K562 (cell line): ENCODE results near the gene KRI1. TPM values are rescaled to one million over a fixed set of nuclear protein-coding genes. Genes with fewer than 3 reads are reported as not detected.

ENCODE experiments used
- AFF1 ChIP-seq, 2 experiments: fragments of 450-650 bp; IDR thresholded peaks; 2 replicates each; pipeline ENCODE4 v1.6.1; 2018; ENCODE audit warnings: mild to moderate bottlenecking in 2 of 2, low read depth in 1 of 2; ENCODE audit not compliant: partially characterized antibody in 2 of 2
- MTA1 ChIP-seq: fragments of 450-650 bp; IDR thresholded peaks from 2 replicates; pipeline ENCODE4 v1.6.1; 2017; ENCODE audit warnings: borderline replicate concordance
- NFXL1 ChIP-seq: fragments of 450-650 bp; formaldehyde crosslinking; IDR thresholded peaks from 2 replicates; pipeline ENCODE4 v1.4.0; 2021; ENCODE audit warnings: mild to moderate bottlenecking
- NR2C1 ChIP-seq, 2 experiments: fragments of 450-650 bp; IDR thresholded peaks; 2 replicates each; pipeline ENCODE4 v1.6.1; 2017; ENCODE audit warnings: mild to moderate bottlenecking in 2 of 2, antibody characterized with exemption in 1 of 2, inconsistent platforms in 1 of 2, missing compliant biosample characterization in 1 of 2, missing genetic modification characterization in 1 of 2
- PHF20 ChIP-seq: fragments of 450-650 bp; IDR thresholded peaks from 2 replicates; pipeline ENCODE4 v1.6.1; 2018; ENCODE audit not compliant: partially characterized antibody
- POLR2AphosphoS5 ChIP-seq: IDR thresholded peaks from 2 replicates; pipeline ENCODE4 v1.6.1; 2011; ENCODE audit warnings: mild to moderate bottlenecking, low read depth, low read length, moderate library complexity; ENCODE audit not compliant: control insufficient read depth, insufficient read depth
- SAP30 ChIP-seq: fragments of 200-600 bp; sonication (generic); IDR thresholded peaks from 2 replicates; pipeline ENCODE4 v1.6.1; 2012; ENCODE audit warnings: borderline replicate concordance, low read depth, mild to moderate bottlenecking, moderate library complexity, low read length, control low read depth, inconsistent platforms; ENCODE audit not compliant: insufficient read depth, poor library complexity, severe bottlenecking
- SP1 ChIP-seq: sonication (generic); formaldehyde crosslinking; IDR thresholded peaks from 2 replicates; pipeline ENCODE4 v1.8.1; 2022; ENCODE audit warnings: mild to moderate bottlenecking, missing genetic modification reagents
- ZNF174 ChIP-seq: fragments of 250-450 bp; sonication (Bioruptor Pico); IDR thresholded peaks from 2 replicates; pipeline ENCODE4 v1.4.0; 2020; ENCODE audit warnings: mild to moderate bottlenecking
- ZNF780A ChIP-seq: fragments of 250-450 bp; sonication (Bioruptor Pico); IDR thresholded peaks from 2 replicates; pipeline ENCODE4 v1.5.0; 2021; ENCODE audit warnings: mild to moderate bottlenecking
- polyA plus RNA-seq, 8 experiments: library from polyadenylated mRNA; depleted of rRNA in 4 of 8; stranded (reverse) in 5 of 8; unstranded in 3 of 8; fragments of >200 nt; fragmentation: Nextera tagmentation in 2 of 8; fragmentation: Illumina TruSeq in 1 of 8; extraction: Ambion mirVana in 2 of 8; extraction: Trizol in 1 of 8; gene quantifications; 2 replicates each; pipeline versions ENCODE4 v1.2.1 to v1.2.3, GENCODE V29; 2011 to 2014; ENCODE audit warnings: inconsistent platforms in 1 of 8, missing spikeins in 1 of 8
- total RNA-seq, 7 experiments: library from RNA; depleted of rRNA in 6 of 7; stranded (reverse); fragments of >200 nt in 6 of 7; fragmentation: Illumina TruSeq in 2 of 7; extraction: Trizol in 2 of 7; gene quantifications; 2 replicates each; pipeline versions ENCODE4 v1.2.1 to v1.2.3, GENCODE V29; 2011 to 2021; ENCODE audit warnings: low replicate concordance in 1 of 7
- TF ChIP-seq, protein P1 (sequence below): fragments of 450-650 bp; formaldehyde crosslinking; IDR thresholded peaks from 2 replicates; pipeline ENCODE4 v1.4.0; 2020; ENCODE audit warnings: mild to moderate bottlenecking, moderate library complexity
- TF ChIP-seq, protein P2 (sequence below): fragments of 200-400 bp; formaldehyde crosslinking; IDR thresholded peaks from 2 replicates; pipeline ENCODE4 v1.6.1; 2017; ENCODE audit warnings: mild to moderate bottlenecking, low read depth, low read length, moderate library complexity
- TF ChIP-seq, protein P3 (sequence below): fragments of 250-450 bp; sonication (Bioruptor Pico); IDR thresholded peaks from 2 replicates; pipeline ENCODE4 v1.5.0; 2021
- TF ChIP-seq, protein P4 (sequence below): fragments of 250-450 bp; sonication (Bioruptor Pico); IDR thresholded peaks from 2 replicates; pipeline ENCODE4 v1.8.0; 2021; ENCODE audit warnings: borderline replicate concordance, mild to moderate bottlenecking, moderate library complexity; ENCODE audit not compliant: poor library complexity, severe bottlenecking
- TF ChIP-seq, protein P5 (sequence below): sonication (generic); formaldehyde crosslinking; IDR thresholded peaks from 2 replicates; pipeline ENCODE4 v1.8.0; 2022; ENCODE audit warnings: missing genetic modification reagents, mild to moderate bottlenecking, moderate library complexity, borderline replicate concordance

KRI1 gene
- total and polyA plus RNA-seq, 9 of the 15 experiments (the other 6 are each of a cell fraction or from before 2014, with no cell fraction given), result 1.1 to 50.7 (median 24.7) TPM

GRCh38 chr19:10543420-10544241 lies 22.2 kb downstream of the KRI1 start, which contains the start of gene ATG4D (continued):
- TF ChIP-seq AFF1 (IDR thresholded peaks at IDR 0.05; ENCODE audit: low read depth in 1 of 2, partially characterized antibody in 2 of 2) (no peak), MTA1 (0 out of 2 replicates have a peak, but pooled peaks have one; percentile 18), SAP30 (no peak), POLR2AphosphoS5 (peak; percentile 94), NFXL1 (CRISPR knock-in tag) (no peak), SP1 (CRISPR knock-in tag) (peak; percentile 85), ZNF174 (CRISPR knock-in tag) (no peak), NR2C1 (IDR thresholded peaks at IDR 0.05) (no peak), NR2C1 (tag; IDR thresholded peaks at IDR 0.05) (no peak), PHF20 (no peak), ZNF780A (CRISPR knock-in tag) (no peak)
- TF ChIP-seq, protein P1, sequence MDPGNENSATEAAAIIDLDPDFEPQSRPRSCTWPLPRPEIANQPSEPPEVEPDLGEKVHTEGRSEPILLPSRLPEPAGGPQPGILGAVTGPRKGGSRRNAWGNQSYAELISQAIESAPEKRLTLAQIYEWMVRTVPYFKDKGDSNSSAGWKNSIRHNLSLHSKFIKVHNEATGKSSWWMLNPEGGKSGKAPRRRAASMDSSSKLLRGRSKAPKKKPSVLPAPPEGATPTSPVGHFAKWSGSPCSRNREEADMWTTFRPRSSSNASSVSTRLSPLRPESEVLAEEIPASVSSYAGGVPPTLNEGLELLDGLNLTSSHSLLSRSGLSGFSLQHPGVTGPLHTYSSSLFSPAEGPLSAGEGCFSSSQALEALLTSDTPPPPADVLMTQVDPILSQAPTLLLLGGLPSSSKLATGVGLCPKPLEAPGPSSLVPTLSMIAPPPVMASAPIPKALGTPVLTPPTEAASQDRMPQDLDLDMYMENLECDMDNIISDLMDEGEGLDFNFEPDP (CRISPR knock-in tag), result no peak
- TF ChIP-seq, protein P2, sequence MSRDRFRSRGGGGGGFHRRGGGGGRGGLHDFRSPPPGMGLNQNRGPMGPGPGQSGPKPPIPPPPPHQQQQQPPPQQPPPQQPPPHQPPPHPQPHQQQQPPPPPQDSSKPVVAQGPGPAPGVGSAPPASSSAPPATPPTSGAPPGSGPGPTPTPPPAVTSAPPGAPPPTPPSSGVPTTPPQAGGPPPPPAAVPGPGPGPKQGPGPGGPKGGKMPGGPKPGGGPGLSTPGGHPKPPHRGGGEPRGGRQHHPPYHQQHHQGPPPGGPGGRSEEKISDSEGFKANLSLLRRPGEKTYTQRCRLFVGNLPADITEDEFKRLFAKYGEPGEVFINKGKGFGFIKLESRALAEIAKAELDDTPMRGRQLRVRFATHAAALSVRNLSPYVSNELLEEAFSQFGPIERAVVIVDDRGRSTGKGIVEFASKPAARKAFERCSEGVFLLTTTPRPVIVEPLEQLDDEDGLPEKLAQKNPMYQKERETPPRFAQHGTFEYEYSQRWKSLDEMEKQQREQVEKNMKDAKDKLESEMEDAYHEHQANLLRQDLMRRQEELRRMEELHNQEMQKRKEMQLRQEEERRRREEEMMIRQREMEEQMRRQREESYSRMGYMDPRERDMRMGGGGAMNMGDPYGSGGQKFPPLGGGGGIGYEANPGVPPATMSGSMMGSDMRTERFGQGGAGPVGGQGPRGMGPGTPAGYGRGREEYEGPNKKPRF, result no peak
- TF ChIP-seq, protein P3, sequence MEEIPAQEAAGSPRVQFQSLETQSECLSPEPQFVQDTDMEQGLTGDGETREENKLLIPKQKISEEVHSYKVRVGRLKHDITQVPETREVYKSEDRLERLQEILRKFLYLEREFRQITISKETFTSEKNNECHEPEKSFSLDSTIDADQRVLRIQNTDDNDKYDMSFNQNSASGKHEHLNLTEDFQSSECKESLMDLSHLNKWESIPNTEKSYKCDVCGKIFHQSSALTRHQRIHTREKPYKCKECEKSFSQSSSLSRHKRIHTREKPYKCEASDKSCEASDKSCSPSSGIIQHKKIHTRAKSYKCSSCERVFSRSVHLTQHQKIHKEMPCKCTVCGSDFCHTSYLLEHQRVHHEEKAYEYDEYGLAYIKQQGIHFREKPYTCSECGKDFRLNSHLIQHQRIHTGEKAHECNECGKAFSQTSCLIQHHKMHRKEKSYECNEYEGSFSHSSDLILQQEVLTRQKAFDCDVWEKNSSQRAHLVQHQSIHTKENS (CRISPR knock-in tag), result no peak
- TF ChIP-seq, protein P4, sequence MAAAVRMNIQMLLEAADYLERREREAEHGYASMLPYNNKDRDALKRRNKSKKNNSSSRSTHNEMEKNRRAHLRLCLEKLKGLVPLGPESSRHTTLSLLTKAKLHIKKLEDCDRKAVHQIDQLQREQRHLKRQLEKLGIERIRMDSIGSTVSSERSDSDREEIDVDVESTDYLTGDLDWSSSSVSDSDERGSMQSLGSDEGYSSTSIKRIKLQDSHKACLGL (CRISPR knock-in tag), result no peak
- TF ChIP-seq, protein P5, sequence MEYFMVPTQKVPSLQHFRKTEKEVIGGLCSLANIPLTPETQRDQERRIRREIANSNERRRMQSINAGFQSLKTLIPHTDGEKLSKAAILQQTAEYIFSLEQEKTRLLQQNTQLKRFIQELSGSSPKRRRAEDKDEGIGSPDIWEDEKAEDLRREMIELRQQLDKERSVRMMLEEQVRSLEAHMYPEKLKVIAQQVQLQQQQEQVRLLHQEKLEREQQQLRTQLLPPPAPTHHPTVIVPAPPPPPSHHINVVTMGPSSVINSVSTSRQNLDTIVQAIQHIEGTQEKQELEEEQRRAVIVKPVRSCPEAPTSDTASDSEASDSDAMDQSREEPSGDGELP (CRISPR knock-in tag), result peak; percentile 87
